IPS-NIHi11 (cell line): ENCODE data around the gene SEMA7A.
"Not testable (repeated sequence)": the region's sequence is repeated elsewhere in the genome, so short reads cannot be mapped to it uniquely, and the experiment has no call there.

Experiments used
- DNase-seq: peaks from one replicate; pipeline ENCODE4 v3.0.0; 2012; ENCODE audit warnings: mixed read lengths, low spot score

SEMA7A gene

GRCh38 chr15:74399511-74400312, 34.0 kb downstream of the SEMA7A start:
- DNase-seq, result no peak

GRCh38 chr15:74399100-74399499, 34.7 kb downstream of the SEMA7A start:
- no peak for DNase-seq

- DNase-seq, result no peak
These were observed 35.6 kb downstream of the SEMA7A start for GRCh38 chr15:74398183-74398582.

- DNase-seq, result no peak
These were observed 36.3 kb downstream of the SEMA7A start for GRCh38 chr15:74397239-74398068.

- DNase-seq, result no peak
These were observed 37.1 kb downstream of the SEMA7A start for GRCh38 chr15:74396445-74397238.

GRCh38 chr15:74396146-74396438, 37.7 kb downstream of the SEMA7A start:
- no peak for DNase-seq

GRCh38 chr15:74395319-74396145, 38.2 kb downstream of the SEMA7A start:
- no peak for DNase-seq

- no peak for DNase-seq
These were observed 39.5 kb downstream of the SEMA7A start for GRCh38 chr15:74394090-74394846.

- DNase-seq, result no peak
These were observed 40.3 kb downstream of the SEMA7A start for GRCh38 chr15:74393423-74393822.

- no peak for DNase-seq
These were observed 40.9 kb downstream of the SEMA7A start for GRCh38 chr15:74392902-74393301.

- DNase-seq, result no peak
These were observed 41.3 kb downstream of the SEMA7A start for GRCh38 chr15:74392451-74392830.

GRCh38 chr15:74391582-74392450, 41.9 kb downstream of the SEMA7A start:
- DNase-seq, result no peak

GRCh38 chr15:74390647-74391288, 43.0 kb downstream of the SEMA7A start:
- DNase-seq, result no peak

- DNase-seq, result not testable (repeated sequence)
These were observed 43.6 kb downstream of the SEMA7A start for GRCh38 chr15:74390049-74390646.

- DNase-seq, result no peak
These were observed 44.3 kb downstream of the SEMA7A start for GRCh38 chr15:74389241-74390048.

- DNase-seq, result no peak
These were observed 45.3 kb downstream of the SEMA7A start for GRCh38 chr15:74388363-74388951.

GRCh38 chr15:74387621-74388362, 46.0 kb downstream of the SEMA7A start:
- DNase-seq, result no peak
